GM21526 (cell line): Measurements from ENCODE around the gene MICB.
"Not testable (repeated sequence)": the region's sequence is repeated elsewhere in the genome, so short reads cannot be mapped to it uniquely, and the experiment has no call there.

Experiments used
- ATAC-seq: cut with Tn5 transposase; IDR thresholded peaks from one replicate; pipeline ENCODE4 v1.9.1; 2021; ENCODE audit warnings: moderate library complexity; ENCODE audit not compliant: unreplicated experiment, low FRiP score

MICB gene

GRCh38 chr6:31473780-31474761 lies 23.9 kb upstream of the MICB start:
- no peak for ATAC-seq

DNA sequence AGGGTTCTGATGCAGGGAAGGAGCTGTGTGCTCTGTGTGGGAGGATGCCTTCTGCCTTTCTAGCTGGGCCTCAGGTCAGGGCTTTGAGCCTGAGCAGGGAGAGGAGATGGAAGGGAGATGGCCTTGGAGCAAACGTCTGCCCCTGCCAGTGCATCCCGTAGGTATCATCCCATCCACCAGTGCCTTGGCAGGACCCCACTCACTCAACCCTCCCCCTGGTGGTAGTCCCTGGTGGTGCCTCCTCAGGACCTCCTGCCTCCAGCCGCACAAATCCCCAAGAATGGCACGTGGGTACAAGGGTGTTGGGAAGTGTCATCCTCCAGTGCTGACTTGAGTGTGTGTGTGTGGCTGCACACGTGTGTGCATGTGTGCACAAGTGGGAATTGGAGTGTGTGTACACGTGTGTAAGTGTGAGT lies 23.1 kb upstream of the MICB start:
- no peak for ATAC-seq

- no peak for ATAC-seq
These were observed 21.3 kb upstream of the MICB start for GRCh38 chr6:31476515-31477139.

DNA sequence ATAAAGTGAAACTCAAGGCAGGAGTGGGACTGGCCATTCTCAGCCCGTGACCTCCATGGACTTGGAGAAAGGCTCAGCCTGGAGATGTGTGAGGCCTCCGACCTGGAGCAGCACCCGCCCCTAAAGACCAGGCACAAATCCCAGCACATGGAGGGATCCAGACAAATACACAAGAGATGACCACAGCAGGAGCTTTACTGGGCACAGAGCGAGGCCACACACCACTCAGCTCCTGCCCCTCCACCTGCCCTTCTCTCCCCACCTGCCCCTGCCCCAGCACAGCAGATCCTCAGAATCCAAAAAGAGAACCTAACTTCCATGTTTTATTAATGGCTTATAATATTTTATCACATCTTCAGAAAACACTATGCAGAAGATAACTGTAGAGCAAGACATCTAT lies 20.4 kb upstream of the MICB start:
- no peak for ATAC-seq

DNA sequence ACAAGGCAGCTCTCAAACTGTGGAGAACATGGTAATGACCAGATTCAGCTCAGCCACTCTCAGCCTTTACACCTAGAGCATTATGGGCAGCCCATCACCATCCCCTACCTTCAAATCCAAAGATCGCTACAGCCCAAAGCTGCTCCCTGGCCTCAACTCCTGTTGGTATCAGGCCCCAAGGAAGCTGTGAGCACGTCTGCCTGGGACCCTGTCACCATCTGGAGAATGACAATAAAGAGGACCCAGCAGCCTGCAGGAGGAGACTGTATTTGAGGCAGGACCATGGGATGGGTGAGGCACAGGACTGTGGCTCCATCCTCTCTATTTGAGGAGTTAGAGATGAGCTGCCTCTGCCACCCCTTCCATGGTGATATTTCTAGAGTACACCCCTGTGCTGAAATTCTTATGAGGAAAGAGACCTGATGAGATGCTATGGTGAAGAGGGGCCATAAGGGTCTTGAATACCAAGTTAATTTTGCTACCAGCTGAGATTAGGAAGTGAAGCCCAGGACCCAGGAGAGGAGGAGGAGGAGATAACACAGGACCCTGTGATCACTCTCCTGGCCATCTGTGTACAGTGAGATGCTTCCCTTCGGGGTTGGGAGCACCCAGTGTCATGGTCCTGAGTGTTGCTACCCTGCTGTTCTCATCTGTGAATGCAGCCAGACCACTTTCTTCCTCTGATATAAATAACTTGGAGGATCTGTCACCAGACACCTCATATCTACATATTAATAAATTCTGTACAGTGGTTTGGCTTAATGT lies 19.6 kb upstream of the MICB start:
- ATAC-seq = no peak

- no peak for ATAC-seq
These were observed 18.6 kb upstream of the MICB start for GRCh38 chr6:31479151-31479932.

DNA sequence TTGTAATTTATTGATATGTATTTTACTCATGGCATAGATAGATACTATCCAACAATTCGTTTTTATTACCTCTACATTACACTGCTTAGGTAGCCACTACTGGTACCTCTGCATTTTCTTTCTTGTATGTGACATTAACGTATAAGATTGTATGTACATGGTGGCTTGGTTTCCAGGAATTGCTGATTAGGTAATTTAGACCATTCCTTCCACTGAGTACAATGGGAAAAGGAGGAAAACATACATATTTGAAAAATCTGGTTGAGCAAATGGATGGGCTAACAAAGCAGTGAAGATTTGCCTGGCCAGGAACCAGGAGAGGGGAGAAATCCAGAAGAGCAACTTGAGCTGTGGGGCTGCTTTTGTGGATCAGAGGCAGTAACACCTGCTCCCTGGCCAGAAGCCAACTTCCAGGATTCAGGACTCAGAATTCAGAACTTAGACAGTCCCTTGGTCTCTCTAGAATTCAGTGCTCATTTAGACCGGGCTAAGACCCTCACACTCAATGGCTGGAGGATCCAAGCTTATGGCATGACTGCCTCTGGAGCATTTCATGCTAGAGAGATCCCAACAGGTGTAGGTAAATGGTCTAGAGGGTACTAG lies 17.9 kb upstream of the MICB start:
- ATAC-seq = no peak

DNA sequence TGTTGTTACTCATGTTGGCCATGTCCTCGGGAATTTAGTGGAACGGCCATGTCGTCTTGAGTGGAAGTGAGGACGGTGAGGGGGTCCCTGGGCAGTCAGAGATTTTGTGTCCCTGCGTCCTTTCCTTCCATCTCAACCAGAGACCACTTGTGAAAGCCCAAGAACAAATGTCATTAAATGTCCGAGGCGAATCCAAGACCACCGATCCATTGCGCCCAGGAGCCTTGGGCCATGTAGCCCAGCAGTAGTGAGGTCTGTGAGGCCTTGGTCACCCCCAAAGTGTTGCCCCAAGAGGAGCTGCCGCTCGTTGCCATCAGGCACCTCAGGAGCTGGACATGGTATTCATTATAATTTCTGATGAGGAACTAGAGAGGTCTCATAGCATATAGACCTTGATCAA lies 17.4 kb upstream of the MICB start:
- no peak for ATAC-seq

DNA sequence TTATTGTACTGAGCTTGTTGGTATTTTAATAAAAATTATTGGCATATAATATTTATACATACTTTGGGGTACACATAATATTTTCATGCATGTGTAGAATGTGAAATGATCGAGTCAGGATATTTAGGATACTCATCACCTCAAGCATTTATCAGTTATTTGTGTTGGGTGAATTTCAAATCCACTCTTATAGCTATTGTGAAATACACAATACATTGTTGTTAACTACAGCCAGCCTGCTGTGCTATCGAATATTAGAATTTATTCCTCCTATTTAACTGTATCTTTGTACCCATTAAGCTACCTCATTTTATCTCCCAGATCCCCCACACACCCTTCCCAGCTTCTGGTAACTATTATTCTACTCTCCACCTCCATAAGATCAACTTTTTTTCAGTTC lies 14.6 kb upstream of the MICB start:
- ATAC-seq = no peak

GRCh38 chr6:31485055-31485454 lies 12.9 kb upstream of the MICB start:
- no peak for ATAC-seq

DNA sequence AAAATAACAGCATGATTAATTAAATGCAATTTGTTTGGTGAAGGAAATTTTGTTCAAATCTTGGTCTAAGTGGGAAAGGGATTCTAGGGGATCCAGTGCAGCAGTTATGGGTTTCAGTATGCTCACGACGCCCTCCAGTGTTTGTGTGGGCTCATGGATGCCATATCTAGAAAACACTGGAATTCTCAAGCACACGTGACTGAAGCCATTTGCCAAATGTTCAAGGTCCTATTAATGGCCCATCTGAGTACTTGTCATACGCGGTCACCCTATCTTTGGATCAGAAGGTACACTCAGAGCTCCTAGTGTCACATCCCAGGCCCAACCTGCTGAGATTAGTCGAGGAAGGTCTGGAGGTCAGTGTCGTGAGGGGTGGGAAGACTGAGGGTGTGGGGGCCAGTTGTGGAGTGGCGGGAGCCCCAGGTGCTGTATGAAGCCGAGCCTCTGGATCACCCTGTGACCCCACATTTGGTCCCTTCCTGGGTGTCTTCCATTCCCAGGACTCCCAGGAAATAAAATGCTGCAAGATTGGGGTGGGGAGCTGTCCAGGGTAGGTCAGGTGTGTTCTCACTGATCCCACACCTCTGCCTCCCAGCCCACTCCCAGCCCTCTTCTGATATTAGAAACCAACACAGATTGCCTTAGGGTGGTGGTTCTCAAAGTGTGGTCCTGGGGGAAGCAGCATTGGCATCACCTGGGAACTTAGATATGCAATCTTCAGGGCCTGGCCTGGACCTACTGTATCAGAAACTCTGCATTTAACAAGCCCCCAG lies 11.7 kb upstream of the MICB start:
- not testable (repeated sequence) for ATAC-seq

- ATAC-seq = not testable (repeated sequence)
These were observed 10.3 kb upstream of the MICB start for GRCh38 chr6:31487674-31488073.

- no peak for ATAC-seq
These were observed 8.9 kb upstream of the MICB start for GRCh38 chr6:31489086-31489485.

DNA sequence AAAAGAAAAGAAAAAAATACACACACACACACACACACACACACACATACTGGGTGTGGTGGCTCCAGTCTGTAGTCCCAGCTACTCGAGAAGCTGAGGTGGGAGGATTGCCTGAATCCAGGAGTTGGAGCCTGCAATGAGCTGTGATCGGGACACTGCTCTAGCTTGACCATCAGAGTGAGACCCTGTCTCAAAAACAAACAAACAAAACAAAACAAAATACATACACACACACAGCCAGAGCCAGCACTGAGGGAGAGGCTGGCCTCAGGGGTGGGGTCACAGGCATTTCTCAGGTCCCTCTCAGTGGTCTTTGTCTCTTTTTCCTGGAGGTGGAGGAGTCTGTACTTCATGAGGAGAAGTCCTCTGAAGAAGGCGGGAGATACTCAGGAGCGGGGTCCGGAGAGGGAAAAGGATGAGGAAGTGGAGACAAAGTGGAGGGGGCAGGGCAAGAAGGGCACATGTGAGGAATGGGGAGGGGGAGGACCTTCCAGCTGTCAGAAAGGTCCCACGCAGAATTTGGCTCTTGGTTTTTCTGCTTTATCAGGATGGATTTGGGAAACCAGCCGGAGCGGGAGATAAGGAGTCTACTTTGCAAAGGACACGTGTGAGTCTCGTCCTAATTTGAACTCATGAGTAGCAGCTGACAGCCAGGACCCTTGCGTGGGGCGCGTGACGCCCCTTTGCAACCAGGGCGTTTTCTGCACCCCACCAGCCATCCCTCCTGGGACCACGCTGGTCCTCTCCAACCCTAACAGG lies 7.7 kb upstream of the MICB start:
- ATAC-seq = no peak

- not testable (repeated sequence) for ATAC-seq
These were observed 4.4 kb upstream of the MICB start for GRCh38 chr6:31493550-31493874.

- ATAC-seq = peak; percentile 44
These were observed 3.9 kb upstream of the MICB start for GRCh38 chr6:31493875-31494694.

- no peak for ATAC-seq
These were observed 2.4 kb upstream of the MICB start for GRCh38 chr6:31495580-31495979.

DNA sequence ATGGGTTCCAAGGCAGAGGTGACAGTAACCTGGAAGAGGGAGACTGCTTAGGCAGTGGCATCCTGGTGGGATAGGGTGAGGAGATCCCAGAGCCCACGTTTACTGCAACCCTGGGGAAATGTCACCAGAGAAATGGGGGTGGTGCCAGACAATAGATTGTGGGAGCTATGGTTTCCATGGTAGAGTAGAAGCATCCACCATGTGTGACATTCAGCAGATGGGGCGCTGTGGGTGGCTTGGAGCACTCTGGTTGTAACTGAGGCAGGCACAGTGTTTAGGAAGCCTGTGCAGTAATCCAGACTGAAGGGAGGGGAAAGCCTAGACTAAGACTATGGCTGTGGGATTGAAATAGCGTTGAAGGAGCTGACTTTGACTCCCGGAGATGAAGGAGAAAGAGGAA lies 1.1 kb upstream of the MICB start:
- not testable (repeated sequence) for ATAC-seq
